Measurements from ENCODE around the gene NOS3. TPM values are rescaled to one million over a fixed set of nuclear protein-coding genes. Genes with fewer than 3 reads are reported as not detected.

NOS3 gene
- total RNA-seq, 1 donor from 2014 or later = 0.22 TPM

DNA sequence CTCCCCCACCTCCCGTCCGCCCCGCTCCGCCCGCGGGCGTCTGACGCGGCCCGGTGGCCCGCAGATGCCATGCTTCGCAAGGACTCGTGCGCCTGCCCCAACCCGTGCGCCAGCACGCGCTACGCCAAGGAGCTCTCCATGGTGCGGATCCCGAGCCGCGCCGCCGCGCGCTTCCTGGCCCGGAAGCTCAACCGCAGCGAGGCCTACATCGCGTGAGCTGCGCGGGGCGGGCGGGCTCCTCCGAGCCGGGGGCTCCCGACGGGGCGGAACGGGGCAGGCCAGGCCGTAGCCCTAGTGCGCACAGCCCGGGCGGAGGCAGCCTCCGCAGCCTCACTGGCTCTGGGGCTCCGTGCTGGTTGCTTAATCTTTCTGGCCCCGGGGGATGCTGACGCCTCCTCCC is 60.3 kb downstream of the NOS3 start:
- H3K27me3 Mint-ChIP-seq = peaks cover 8% of the 10 kb centered on the region
- ChIA-PET CTCF (no interaction called here), POLR2A (no interaction called here)
- ATAC-seq (ENCODE audit: low read depth) = peak; percentile 49
- no peak overlapping the region for H3K4me3 Mint-ChIP-seq
- intact Hi-C loops (cut with micrococcal nuclease) = loop anchor here (10.0 kb wide), 2 partner anchors 294 to 1216 kb away; partner anchors contain the start of genes NUB1 and ZNF862
- no peaks in the 10 kb centered on the region for H3K9me3 Mint-ChIP-seq
- H3K36me3 Mint-ChIP-seq (ENCODE audit: low read depth) = peaks cover 2% of the 10 kb centered on the region
- H3K27ac Mint-ChIP-seq = no peak overlapping the region
- peaks cover 3% of the 10 kb centered on the region for H3K4me1 Mint-ChIP-seq
- TF ChIP-seq, protein P1, sequence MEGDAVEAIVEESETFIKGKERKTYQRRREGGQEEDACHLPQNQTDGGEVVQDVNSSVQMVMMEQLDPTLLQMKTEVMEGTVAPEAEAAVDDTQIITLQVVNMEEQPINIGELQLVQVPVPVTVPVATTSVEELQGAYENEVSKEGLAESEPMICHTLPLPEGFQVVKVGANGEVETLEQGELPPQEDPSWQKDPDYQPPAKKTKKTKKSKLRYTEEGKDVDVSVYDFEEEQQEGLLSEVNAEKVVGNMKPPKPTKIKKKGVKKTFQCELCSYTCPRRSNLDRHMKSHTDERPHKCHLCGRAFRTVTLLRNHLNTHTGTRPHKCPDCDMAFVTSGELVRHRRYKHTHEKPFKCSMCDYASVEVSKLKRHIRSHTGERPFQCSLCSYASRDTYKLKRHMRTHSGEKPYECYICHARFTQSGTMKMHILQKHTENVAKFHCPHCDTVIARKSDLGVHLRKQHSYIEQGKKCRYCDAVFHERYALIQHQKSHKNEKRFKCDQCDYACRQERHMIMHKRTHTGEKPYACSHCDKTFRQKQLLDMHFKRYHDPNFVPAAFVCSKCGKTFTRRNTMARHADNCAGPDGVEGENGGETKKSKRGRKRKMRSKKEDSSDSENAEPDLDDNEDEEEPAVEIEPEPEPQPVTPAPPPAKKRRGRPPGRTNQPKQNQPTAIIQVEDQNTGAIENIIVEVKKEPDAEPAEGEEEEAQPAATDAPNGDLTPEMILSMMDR (IDR thresholded peaks at IDR 0.05) = no peak
- no peak for DNase-seq

DNA sequence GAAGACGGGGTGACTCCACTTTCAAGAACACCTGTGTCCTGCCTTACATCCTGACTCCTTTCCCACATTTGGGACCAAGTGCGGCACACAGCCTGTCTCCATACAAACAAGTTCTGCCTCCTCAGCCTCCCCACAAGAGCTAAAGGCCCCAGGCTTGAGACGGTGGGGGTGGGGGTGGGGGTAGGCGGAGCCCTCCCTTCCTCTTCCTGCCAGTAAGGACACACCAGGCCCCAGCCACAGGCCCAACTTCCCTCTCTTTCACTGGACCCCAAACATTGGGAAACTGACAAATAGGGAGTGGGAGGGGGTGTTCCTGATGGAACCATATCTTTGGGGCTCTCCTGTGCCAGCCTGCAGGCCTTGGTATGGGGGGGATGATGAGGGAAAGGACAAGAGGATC is 62.3 kb downstream of the NOS3 start:
- Mint-ChIP-seq H3K27me3 (peaks cover 8% of the 10 kb centered on the region), H3K4me1 (peaks cover 12% of the 10 kb centered on the region), H3K9me3 (no peaks in the 10 kb centered on the region), H3K27ac (no peak overlapping the region), H3K36me3 (ENCODE audit: low read depth) (peaks cover 2% of the 10 kb centered on the region), H3K4me3 (no peak overlapping the region)
- ATAC-seq (ENCODE audit: low read depth) = no peak
- TF ChIP-seq, protein P1 (IDR thresholded peaks at IDR 0.05) = no peak
- intact Hi-C loops (cut with micrococcal nuclease) = loop anchor here (10.0 kb wide), 2 partner anchors 292 to 1218 kb away; partner anchors contain the start of genes NUB1 and ZNF862
- DNase-seq = no peak
- CTCF ChIA-PET = no interaction called here
- POLR2A ChIA-PET = no interaction called here

DNA sequence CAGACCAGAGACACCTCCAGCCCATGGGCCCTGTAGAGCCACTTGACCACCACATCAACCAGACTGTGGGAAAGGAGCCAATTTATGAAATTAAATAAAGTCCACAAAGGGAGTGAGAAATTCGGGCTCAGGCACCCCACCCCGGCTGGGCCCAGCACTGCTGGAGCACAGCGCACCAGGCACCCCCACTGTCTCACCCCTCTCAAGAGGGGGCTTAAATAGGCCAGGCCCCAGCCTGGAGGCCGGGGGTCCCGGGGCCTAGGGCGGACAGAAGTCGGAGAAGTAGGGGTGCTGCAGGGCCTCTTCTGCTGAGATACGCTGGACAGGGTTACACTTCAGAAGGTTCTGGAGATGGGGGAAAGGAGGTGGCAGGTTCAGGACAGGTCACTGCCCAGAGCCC is 62.9 kb downstream of the NOS3 start:
- ChIA-PET CTCF (no interaction called here), POLR2A (no interaction called here)
- TF ChIP-seq, protein P1 (IDR thresholded peaks at IDR 0.05) = no peak
- Mint-ChIP-seq H3K4me3 (no peak overlapping the region), H3K27ac (no peak overlapping the region), H3K36me3 (ENCODE audit: low read depth) (peaks cover 5% of the 10 kb centered on the region), H3K9me3 (no peaks in the 10 kb centered on the region), H3K4me1 (peaks cover 16% of the 10 kb centered on the region), H3K27me3 (peaks cover 8% of the 10 kb centered on the region)
- intact Hi-C loops (cut with micrococcal nuclease) = loop anchor here (10.0 kb wide), 2 partner anchors 291 to 1219 kb away; partner anchors contain the start of genes NUB1 and ZNF862
- ATAC-seq (ENCODE audit: low read depth) (no peak), DNase-seq (no peak)

DNA sequence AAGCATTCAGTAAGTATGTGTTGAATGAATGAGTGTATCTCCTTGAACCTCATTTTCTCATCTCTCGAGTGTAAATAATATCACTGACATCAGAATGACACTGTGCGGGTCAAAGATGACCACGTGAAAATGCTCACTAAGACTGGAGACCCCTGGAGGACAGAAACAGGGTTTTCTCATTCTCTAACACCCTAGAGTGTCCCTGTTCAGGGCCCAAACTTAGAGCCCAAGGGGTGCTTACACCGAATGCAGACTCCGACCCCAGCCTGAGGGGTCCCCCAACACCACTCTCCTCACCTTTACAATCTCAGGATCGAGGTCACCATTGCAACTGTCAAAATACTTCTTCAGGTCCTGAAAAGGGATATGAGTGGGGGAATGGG is 65.5 kb downstream of the NOS3 start:
- peaks cover 35% of the 10 kb centered on the region for H3K4me1 Mint-ChIP-seq
- peaks cover 4% of the 10 kb centered on the region for H3K27me3 Mint-ChIP-seq
- ChIA-PET CTCF (no interaction called here), POLR2A (no interaction called here)
- no peak overlapping the region for H3K27ac Mint-ChIP-seq
- H3K36me3 Mint-ChIP-seq (ENCODE audit: low read depth) = peaks cover 7% of the 10 kb centered on the region
- intact Hi-C loops (cut with micrococcal nuclease) = loop anchor here (10.0 kb wide), 2 partner anchors 289 to 1221 kb away; partner anchors contain the start of genes NUB1 and ZNF862
- no peak for DNase-seq
- peak overlapping the region; percentile 92 for H3K4me3 Mint-ChIP-seq
- ATAC-seq (ENCODE audit: low read depth) = no peak
- H3K9me3 Mint-ChIP-seq = no peaks in the 10 kb centered on the region
- TF ChIP-seq, protein P1 (IDR thresholded peaks at IDR 0.05) = no peak

DNA sequence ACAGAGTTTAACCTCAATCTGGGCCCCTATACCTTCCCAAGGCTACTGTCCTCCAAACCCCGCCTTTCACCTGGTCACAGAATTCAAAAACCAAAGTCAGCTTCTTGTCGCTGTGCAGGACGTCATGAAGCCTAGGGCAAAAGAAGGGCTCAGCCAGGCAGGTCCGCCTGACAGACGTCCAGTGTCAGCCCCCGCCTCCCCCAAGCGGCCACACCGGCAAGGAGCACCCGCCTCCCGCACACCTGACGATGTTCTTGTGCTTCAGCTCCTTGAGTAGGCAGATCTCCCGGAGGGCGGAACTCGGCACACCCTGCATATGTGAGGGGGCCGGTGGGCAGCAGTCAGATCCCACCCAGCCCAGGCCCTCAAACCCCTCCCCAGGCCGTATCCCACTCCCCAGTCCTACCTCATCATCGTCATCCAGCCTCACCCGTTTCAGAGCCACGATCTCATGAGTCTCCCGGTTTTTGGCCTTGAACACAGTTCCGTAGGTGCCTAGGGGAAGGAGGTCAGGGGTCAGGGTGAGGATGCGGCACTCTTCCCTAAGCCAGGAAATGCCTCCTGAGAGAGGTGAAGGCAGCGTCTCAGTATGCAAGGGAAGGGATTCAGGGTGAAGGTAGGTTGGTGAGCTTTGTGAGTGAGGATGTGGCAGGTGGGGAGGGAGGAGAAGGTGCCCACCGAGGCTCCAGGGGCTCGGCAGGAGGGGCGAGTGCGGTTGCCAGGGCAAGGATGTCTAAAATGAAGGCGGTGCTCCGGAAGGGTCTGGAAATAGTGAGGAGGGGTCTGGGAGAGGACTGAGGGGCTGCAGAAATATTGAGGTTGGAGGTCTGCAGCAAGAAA is 66.1 kb downstream of the NOS3 start:
- TF ChIP-seq, protein P1 (IDR thresholded peaks at IDR 0.05) = no peak
- ATAC-seq (ENCODE audit: low read depth) = no peak
- no peak for DNase-seq
- CTCF ChIA-PET = no interaction called here
- POLR2A ChIA-PET = interaction anchor here (0.5 kb wide), 1 partner anchor 19 kb away, joined by 3 read pairs; no protein-coding TSS in a partner anchor
- Mint-ChIP-seq H3K4me3 (peak overlapping the region; percentile 92), H3K27me3 (peaks cover 4% of the 10 kb centered on the region), H3K9me3 (no peaks in the 10 kb centered on the region), H3K36me3 (ENCODE audit: low read depth) (peaks cover 7% of the 10 kb centered on the region), H3K4me1 (peaks cover 39% of the 10 kb centered on the region), H3K27ac (no peak overlapping the region)
- intact Hi-C loops (cut with micrococcal nuclease) = loop anchor here (10.0 kb wide), 2 partner anchors 288 to 1222 kb away; partner anchors contain the start of genes NUB1 and ZNF862
